ENCODE data around the gene CRIP1. TPM values are rescaled to one million over a fixed set of nuclear protein-coding genes. Genes with fewer than 3 reads are reported as not detected.
A peak's percentile ranks its signal among the peaks of the same experiment; 100 is the strongest.

The CRIP1 gene
- total RNA-seq, 2 donors from 2014 or later, result 39.0 to 82.7 TPM

DNA sequence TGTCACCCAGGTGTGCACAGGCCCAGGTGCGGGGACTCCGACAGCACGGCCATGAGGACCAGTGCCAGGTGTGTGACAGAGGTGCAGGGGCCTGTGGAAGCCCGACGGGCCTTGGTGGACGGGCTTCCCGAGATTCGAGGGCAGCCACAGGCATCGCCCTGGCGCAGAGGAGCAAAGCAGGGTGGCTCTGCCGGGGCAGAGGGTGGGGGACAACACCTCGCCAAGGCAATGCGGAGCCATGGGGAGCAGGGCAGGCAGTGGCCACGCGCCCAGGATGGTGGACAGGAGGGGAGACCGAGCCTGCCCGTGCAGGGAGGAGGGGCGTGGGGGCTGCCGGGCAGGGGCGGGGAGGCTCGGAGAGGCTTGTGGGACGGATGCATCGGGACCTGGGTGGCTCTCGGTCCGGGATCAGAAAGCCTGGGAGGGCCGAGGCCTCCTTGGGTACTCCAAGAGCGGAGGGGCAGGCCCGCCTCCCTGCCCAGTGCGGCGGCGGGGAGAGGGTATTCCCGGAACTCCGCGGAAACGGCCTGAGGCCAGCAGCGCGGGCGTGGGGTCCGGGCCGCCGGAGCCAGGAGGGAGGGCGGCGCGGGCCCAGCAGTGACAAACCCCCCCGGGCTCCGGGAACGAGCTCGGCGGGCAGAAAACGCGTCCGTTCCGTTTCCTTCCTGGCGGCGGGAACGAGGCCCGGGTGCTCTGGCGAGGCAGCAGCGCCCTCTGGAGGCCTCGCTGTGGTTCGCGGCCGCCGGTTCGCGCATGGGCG is 41.3 kb downstream of the CRIP1 start:
- no peaks in the 10 kb centered on the region for H3K9me3 Mint-ChIP-seq
- DNase-seq (ENCODE audit: low spot score) (peak; percentile 80), ATAC-seq (peak; percentile 73 to 86)
- H3K36me3 Mint-ChIP-seq, result no peaks in the 10 kb centered on the region
- peak overlapping the region; percentile 76 for H3K4me3 Mint-ChIP-seq
- peaks cover 9 to 14% of the 10 kb centered on the region in 2 donors for H3K4me1 Mint-ChIP-seq (ENCODE audit: low read depth in 2 of 2)
- no peak overlapping the region for H3K27ac Mint-ChIP-seq
- H3K27me3 Mint-ChIP-seq, result peaks cover 0 to 7% of the 10 kb centered on the region in 2 donors

DNA sequence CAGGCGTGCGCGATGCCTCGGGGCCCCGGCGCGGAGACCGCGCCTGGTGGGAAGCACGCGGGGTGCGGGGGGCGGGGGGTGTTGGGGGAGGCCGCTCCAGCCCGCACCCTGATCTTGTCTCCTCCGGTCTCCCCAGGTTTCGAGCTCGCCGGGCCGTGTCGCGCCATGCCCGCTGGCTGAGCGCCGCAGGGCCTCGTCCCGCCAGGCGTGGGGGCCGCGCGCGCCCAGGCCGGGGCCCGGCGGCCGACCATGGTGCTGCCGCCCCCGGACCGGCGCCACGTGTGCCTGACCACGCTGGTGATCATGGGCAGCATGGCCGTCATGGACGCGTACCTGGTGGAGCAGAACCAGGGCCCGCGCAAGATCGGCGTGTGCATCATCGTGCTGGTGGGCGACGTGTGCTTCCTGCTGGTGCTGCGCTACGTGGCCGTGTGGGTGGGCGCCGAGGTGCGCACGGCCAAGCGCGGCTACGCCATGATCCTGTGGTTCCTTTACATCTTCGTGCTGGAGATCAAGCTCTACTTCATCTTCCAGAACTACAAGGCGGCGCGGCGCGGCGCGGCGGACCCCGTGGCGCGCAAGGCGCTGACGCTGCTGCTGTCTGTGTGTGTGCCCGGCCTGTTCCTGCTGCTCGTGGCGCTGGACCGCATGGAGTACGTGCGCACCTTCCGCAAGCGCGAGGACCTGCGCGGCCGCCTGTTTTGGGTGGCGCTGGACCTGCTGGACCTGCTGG is 42.1 kb downstream of the CRIP1 start:
- ATAC-seq (peak in 1 of 2 donors; percentile 37), DNase-seq (ENCODE audit: low spot score) (no peak)
- H3K27me3 Mint-ChIP-seq, result peaks cover 0 to 7% of the 10 kb centered on the region in 2 donors
- H3K36me3 Mint-ChIP-seq, result no peaks in the 10 kb centered on the region
- peak overlapping the region; percentile 72 for H3K4me3 Mint-ChIP-seq
- H3K27ac Mint-ChIP-seq, result no peak overlapping the region
- peaks cover 9 to 14% of the 10 kb centered on the region in 2 donors for H3K4me1 Mint-ChIP-seq (ENCODE audit: low read depth in 2 of 2)
- no peaks in the 10 kb centered on the region for H3K9me3 Mint-ChIP-seq

DNA sequence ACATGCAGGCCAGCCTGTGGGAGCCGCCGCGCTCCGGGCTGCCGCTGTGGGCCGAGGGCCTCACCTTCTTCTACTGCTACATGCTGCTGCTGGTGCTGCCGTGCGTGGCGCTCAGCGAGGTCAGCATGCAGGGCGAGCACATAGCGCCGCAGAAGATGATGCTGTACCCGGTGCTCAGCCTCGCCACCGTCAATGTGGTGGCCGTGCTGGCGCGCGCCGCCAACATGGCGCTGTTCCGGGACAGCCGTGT is 42.6 kb downstream of the CRIP1 start:
- H3K4me1 Mint-ChIP-seq (ENCODE audit: low read depth in 2 of 2), result peaks cover 9 to 14% of the 10 kb centered on the region in 2 donors
- no peaks in the 10 kb centered on the region for H3K9me3 Mint-ChIP-seq
- H3K36me3 Mint-ChIP-seq, result no peaks in the 10 kb centered on the region
- DNase-seq (ENCODE audit: low spot score) (no peak), ATAC-seq (no peak)
- peaks cover 0 to 7% of the 10 kb centered on the region in 2 donors for H3K27me3 Mint-ChIP-seq
- H3K4me3 Mint-ChIP-seq, result peak overlapping the region; percentile 72
- no peak overlapping the region for H3K27ac Mint-ChIP-seq

DNA sequence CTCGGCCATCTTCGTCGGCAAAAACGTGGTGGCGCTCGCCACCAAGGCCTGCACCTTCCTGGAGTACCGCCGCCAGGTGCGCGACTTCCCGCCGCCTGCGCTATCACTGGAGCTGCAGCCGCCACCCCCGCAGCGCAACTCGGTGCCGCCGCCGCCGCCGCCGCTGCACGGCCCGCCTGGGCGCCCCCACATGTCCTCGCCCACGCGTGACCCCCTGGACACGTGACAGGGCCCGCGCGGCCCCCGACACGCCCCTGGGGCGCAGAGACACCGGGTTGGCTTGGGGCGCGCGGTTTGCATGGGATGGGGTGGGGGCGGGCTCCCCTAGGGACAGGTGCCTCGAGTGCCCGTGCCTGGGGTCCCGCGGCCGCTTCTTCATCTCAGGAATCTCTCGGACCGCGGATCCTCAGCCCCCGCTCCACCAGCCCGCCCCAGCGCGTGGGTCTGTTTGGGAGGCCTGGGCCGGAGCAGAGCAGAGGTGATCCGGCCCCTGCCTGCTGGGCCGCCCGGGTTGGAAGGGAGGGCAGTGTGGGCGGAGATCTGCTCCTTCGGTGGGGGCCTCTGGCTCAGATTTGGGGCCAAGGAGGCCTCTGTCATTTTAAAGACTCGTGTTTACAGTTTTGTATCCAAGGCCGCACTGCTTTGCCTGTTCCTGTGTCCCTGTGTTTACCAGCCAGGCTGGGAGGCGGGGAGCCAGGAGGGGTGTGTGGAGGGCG is 43.0 kb downstream of the CRIP1 start:
- H3K9me3 Mint-ChIP-seq, result no peaks in the 10 kb centered on the region
- H3K4me1 Mint-ChIP-seq (ENCODE audit: low read depth in 2 of 2), result peaks cover 9 to 14% of the 10 kb centered on the region in 2 donors
- no peaks in the 10 kb centered on the region for H3K36me3 Mint-ChIP-seq
- ATAC-seq, result no peak
- H3K4me3 Mint-ChIP-seq, result peak overlapping the region; percentile 72
- no peak overlapping the region for H3K27ac Mint-ChIP-seq
- no peak for DNase-seq (ENCODE audit: low spot score)
- H3K27me3 Mint-ChIP-seq, result peaks cover 0 to 3% of the 10 kb centered on the region in 2 donors

DNA sequence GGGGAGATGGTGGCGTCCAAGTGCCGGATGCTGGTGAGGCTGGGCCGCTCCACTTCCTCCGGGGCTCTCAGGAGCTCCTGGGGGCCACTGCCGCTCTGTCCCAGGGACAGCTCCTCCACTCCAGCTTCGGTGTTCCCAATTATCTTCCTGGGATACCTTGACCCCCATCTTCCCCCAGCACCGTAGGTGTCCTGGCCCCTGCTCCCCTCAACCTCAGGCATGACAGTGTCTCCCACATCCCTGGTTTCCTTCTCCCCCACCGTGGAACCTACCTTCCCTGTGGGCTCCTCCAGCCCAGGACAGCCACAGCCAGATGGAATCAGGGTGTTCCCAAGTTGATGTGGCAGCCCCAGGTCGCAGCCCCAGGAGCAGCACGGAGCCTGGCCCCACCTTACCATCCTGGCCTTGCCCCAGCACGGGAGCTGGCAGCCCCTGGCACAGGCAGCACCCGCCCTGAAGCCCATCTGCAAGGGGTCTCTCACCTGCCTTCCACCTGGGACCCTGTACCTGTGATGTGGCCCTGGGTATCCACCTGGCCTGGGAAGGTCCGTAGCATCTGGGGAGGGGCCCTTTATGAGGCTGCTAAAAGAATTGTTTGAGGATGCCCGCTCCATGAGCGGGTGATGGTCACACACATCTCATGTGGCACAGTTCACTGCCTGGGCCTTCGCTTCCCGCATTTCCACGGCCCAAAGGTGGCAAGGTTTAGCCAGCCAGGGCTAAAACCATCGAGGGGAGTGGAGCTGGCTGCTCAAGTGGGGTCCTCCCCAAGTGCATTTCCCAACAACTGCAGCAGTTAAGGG is 43.8 kb downstream of the CRIP1 start:
- no peak overlapping the region for H3K27ac Mint-ChIP-seq
- ATAC-seq (no peak), DNase-seq (ENCODE audit: low spot score) (no peak)
- no peaks in the 10 kb centered on the region for H3K9me3 Mint-ChIP-seq
- H3K4me3 Mint-ChIP-seq, result peak overlapping the region; percentile 54
- peaks cover 9 to 14% of the 10 kb centered on the region in 2 donors for H3K4me1 Mint-ChIP-seq (ENCODE audit: low read depth in 2 of 2)
- peaks cover 0 to 3% of the 10 kb centered on the region in 2 donors for H3K27me3 Mint-ChIP-seq
- no peaks in the 10 kb centered on the region for H3K36me3 Mint-ChIP-seq

DNA sequence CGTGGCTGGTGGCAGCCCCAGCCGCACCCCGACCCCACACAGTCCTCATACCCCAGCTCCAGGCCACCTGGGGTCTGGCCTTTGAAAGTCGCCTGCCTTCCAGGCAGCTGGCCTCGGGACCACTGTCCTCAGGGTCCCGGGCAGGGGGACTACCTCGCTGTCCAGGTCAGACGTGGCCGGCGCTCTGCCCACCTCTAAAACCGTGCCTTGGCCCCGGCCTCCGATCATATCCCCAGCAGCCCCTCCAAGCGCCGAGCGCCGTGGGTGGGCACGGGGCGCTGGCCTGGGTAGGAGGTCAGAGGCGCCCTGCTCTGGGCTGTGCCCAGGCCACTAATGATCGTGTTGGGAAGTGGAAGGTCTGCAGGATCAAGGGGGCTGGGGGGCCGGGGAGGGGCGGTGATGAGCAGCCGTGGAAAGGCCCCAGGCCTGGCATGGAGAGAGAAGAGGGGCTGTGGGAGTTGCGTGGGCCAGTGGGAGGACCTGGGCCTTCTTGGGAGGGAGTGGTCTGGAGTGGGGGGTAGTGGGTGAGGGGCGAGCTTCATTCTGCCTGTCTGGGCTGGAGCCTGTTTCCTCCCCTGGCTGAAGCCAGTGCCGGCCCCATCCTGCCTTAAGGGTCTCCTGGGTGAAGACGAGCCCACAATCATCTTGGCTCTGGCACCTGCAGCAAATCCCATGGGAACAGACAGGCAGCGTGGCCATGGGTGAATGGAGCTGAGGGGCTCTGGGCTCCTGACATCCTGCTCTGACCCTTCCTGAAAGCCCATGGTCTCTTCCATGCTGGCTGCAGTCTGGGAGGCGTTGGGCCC is 44.6 kb downstream of the CRIP1 start:
- Mint-ChIP-seq H3K27ac (no peak overlapping the region), H3K36me3 (no peaks in the 10 kb centered on the region), H3K9me3 (no peaks in the 10 kb centered on the region), H3K4me1 (ENCODE audit: low read depth in 2 of 2) (peaks cover 9 to 11% of the 10 kb centered on the region in 2 donors), H3K4me3 (peak overlapping the region; percentile 54), H3K27me3 (peaks cover under 1 to 3% of the 10 kb centered on the region in 2 donors)
- DNase-seq (ENCODE audit: low spot score) (no peak), ATAC-seq (no peak)

DNA sequence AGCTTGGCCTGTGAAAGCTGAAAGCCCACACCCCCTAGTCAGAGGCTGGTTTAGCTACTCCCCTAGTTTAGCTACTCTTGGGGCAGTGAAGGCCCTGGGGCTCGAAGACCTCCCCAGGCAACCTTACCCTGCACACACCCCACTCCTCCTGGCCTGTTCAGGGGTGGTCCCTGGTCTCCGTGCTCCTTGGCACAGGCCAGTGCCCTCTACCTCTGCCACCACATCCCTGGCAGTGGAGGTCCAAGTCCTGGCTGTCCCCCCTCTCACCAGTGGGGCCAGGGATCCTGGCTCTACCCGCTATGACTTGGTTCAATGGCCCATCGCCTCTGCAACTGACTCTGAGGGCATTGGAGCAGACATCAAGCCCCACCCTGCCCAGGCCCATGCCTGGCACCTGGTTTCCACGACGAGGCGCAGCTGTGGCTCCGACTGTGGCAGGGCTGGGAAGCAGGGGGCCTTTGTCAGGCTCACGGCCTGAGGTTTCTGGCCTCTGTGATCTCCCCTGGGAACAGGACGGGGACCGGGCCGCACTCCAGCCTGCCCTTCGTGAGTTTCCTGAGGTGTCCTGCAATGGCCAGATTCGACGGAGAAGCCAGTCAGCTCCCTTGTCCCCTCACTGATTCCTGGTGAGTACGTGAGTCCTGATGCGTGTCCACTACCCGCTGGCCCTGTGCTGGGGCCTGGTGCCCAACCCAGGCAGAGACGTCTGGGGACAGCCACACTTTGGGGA is 45.4 kb downstream of the CRIP1 start:
- no peak overlapping the region for H3K4me3 Mint-ChIP-seq
- ATAC-seq (no peak), DNase-seq (ENCODE audit: low spot score) (no peak)
- peaks cover 7 to 9% of the 10 kb centered on the region in 2 donors for H3K4me1 Mint-ChIP-seq (ENCODE audit: low read depth in 2 of 2)
- H3K36me3 Mint-ChIP-seq, result no peaks in the 10 kb centered on the region
- H3K27ac Mint-ChIP-seq, result no peak overlapping the region
- H3K9me3 Mint-ChIP-seq, result no peaks in the 10 kb centered on the region
- H3K27me3 Mint-ChIP-seq, result peaks cover 5 to 6% of the 10 kb centered on the region in 2 donors

DNA sequence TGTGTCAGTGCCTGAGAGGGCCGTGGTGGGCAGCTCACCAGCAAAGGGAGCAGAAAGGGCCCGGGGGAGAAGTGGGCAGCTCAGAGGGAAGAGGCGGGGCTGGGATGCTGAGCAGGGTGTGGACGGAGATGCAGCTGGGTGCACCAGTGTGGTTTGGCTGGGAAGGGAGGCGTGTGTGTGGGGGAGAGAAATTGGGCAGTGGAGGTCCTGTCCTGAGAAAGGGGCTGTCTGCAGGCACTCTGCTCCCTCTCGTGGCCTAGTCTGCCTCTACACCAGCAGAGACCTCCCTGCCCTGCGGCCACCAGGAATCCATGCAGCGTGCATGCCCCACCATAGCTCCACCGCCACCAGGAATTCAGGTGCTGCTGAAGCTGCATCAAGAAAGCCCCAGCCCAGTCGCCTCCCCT is 46.1 kb downstream of the CRIP1 start:
- Mint-ChIP-seq H3K9me3 (no peaks in the 10 kb centered on the region), H3K27me3 (peaks cover 3 to 6% of the 10 kb centered on the region in 2 donors), H3K36me3 (no peaks in the 10 kb centered on the region), H3K4me3 (no peak overlapping the region), H3K27ac (no peak overlapping the region), H3K4me1 (ENCODE audit: low read depth in 2 of 2) (peaks cover under 1 to 7% of the 10 kb centered on the region in 2 donors)
- ATAC-seq, result no peak
- no peak for DNase-seq (ENCODE audit: low spot score)

DNA sequence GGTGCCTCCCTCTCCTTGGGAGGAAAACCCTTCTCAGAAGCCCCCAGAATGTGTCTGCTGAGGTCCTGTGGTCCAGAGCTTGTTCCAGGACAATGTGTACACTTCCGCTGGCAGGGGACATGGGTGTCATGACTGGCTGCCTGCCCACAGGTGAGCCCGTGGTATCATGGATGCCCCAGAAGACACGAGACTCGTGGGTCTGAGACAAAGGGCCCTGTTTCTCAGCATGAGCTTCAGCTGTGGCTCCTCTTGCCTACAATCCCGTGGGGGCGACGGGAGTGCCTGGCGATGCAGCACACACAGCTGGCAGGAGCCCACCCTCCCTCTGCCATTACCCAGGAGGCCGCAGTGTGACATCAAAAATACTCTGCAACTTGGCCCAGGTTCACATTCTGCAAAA is 46.7 kb downstream of the CRIP1 start:
- no peak overlapping the region for H3K27ac Mint-ChIP-seq
- DNase-seq (ENCODE audit: low spot score) (no peak), ATAC-seq (no peak)
- no peak overlapping the region for H3K4me3 Mint-ChIP-seq
- peaks cover 0 to 7% of the 10 kb centered on the region in 2 donors for H3K4me1 Mint-ChIP-seq (ENCODE audit: low read depth in 2 of 2)
- no peaks in the 10 kb centered on the region for H3K36me3 Mint-ChIP-seq
- peaks cover 3 to 6% of the 10 kb centered on the region in 2 donors for H3K27me3 Mint-ChIP-seq
- no peaks in the 10 kb centered on the region for H3K9me3 Mint-ChIP-seq

DNA sequence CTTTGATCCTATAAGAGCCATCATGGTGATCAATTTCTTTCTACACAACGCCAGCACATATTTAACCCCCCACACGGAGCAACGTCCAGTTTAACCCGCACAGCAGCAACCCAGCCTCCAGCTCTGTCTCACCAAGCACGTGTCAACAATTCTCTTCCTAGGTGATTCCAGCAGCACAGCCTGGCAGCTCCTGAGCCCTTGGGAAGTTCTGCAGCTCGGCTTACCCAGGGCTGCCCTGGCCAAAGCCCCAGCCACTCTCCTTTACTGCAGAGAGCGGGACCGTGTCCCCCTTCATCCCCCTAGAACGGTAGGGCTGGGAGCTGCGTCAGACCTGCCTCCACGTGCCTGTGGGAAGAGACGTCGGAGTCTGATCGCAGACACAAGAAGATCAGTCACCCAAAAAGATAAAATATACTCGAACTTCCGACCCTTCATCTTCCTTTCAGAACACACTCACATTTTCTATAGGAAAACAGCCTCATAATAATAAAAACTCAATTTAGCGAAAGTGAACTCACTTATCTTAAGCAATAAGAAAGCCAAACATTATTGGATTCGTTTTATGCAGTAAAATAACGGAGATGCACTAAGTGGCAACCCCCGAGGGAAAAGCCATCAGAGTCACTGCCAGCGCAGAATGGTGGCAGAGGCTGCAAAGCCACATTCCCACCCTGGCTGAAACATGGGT is 47.3 kb downstream of the CRIP1 start:
- H3K27ac Mint-ChIP-seq, result peak overlapping the region in 1 of 2 donors; percentile 48
- no peak overlapping the region for H3K4me3 Mint-ChIP-seq
- H3K4me1 Mint-ChIP-seq (ENCODE audit: low read depth in 2 of 2), result peaks cover 0 to 5% of the 10 kb centered on the region in 2 donors
- ATAC-seq, result no peak
- no peaks in the 10 kb centered on the region for H3K36me3 Mint-ChIP-seq
- no peaks in the 10 kb centered on the region for H3K9me3 Mint-ChIP-seq
- H3K27me3 Mint-ChIP-seq, result peaks cover 6% of the 10 kb centered on the region in 2 donors
- no peak for DNase-seq (ENCODE audit: low spot score)

DNA sequence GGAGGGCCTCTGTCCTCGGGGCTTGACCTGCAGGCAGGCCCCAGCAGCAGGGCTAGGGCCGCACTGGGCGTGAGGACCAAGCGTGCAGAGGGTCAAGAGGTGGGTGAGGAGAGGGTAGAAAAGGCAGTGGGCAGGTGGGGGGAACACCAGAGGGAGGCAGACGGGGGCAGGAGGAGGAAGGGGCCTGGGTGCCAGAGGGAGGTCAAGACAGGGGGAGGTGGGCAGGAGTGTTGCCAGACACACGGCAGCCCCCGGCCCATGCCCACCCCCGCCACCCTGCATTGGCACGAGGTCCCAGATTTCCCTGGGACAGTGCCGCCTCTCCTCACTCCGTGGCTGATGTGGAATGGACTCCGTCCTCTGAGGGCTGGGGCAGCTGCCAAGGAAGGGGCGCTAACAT is 47.9 kb downstream of the CRIP1 start:
- Mint-ChIP-seq H3K9me3 (no peaks in the 10 kb centered on the region), H3K27ac (peak overlapping the region in 1 of 2 donors; percentile 48), H3K27me3 (peaks cover 6% of the 10 kb centered on the region in 2 donors), H3K4me3 (no peak overlapping the region), H3K4me1 (ENCODE audit: low read depth in 2 of 2) (peaks cover 0 to 2% of the 10 kb centered on the region in 2 donors), H3K36me3 (no peaks in the 10 kb centered on the region)
- ATAC-seq (no peak), DNase-seq (ENCODE audit: low spot score) (no peak)

DNA sequence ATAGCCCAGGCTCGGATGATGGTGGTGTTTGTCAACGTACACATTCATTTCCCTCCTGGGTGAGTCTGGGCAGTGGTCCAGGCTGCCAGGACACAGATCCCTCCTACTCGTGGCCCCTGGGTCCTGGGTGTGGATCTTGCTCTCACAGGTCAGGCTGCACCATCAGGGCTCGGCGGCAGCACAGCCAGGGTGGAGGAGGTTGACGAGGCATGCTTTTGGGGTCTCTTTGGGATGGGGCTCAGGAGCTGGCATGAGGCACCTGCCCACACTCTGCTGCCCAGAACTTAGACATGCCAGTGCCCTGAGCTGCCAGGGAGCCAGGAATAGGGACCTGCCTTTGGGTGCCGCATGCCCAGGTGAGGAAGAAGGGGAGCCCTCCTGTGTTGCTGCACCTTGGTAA is 49.4 kb downstream of the CRIP1 start:
- no peak for DNase-seq (ENCODE audit: low spot score)

More for the DNA sequence above, 49.4 kb downstream of the CRIP1 start:
- H3K36me3 Mint-ChIP-seq, result no peaks in the 10 kb centered on the region
- no peak overlapping the region for H3K4me3 Mint-ChIP-seq
- no peak overlapping the region for H3K27ac Mint-ChIP-seq
- H3K4me1 Mint-ChIP-seq (ENCODE audit: low read depth in 2 of 2), result no peaks in the 10 kb centered on the region
- no peaks in the 10 kb centered on the region for H3K9me3 Mint-ChIP-seq
- ATAC-seq, result no peak
- peaks cover 7% of the 10 kb centered on the region in 2 donors for H3K27me3 Mint-ChIP-seq
